Posterior cingulate gyrus (tissue), 11 donors: ENCODE results near the gene LHFPL2.
"Not testable (repeated sequence)": the region's sequence is repeated elsewhere in the genome, so short reads cannot be mapped to it uniquely, and the experiment has no call there.

ENCODE experiments used
- DNase-seq, 10 donors: peaks; one replicate each; pipeline versions ENCODE4 v3.0.0 to v3.0.0-alpha.2; 2020 to 2021; ENCODE audit warnings: mixed read lengths in 3 of 10
- intact Hi-C: fragments of 100-400 bp; cut with DNase I; formaldehyde crosslinking; loops from one replicate; pipeline ENCODE4 v1.15.1; 2023

LHFPL2 gene

GRCh38 chr5:78648359-78649210 is at the start of gene LHFPL2:
Gene LHFPL2, minus strand, starts transcription at chr5:78648772. Its CDS starts 138,559 bp downstream, at chr5:78510213.
- intact Hi-C loops: loop anchor here (10.0 kb wide), 1 partner anchor 104 kb away; no protein-coding TSS in a partner anchor
- peak; percentile 35 to 92 (median 50) for DNase-seq

GRCh38 chr5:78696637-78697036 is 48.1 kb upstream of the LHFPL2 start:
- intact Hi-C loops: no loop called here
- no peak for DNase-seq

GRCh38 chr5:78696052-78696451 is 47.5 kb upstream of the LHFPL2 start:
- intact Hi-C loops, DNase-seq: not testable (repeated sequence)

- DNase-seq: no peak
- intact Hi-C loops: no loop called here
Measured at GRCh38 chr5:78693339-78693738, 44.8 kb upstream of the LHFPL2 start.

- intact Hi-C loops: no loop called here
Measured at GRCh38 chr5:78691084-78691960, 42.8 kb upstream of the LHFPL2 start.

GRCh38 chr5:78690253-78690972 is 41.8 kb upstream of the LHFPL2 start:
- DNase-seq: no peak
- intact Hi-C loops: no loop called here

More at GRCh38 chr5:78691084-78691960, 42.8 kb upstream of the LHFPL2 start:
- no peak for DNase-seq

- intact Hi-C loops: no loop called here
- DNase-seq: peak in 1 of 10 donors; percentile 41
Measured at GRCh38 chr5:78689540-78690252, 41.1 kb upstream of the LHFPL2 start.

GRCh38 chr5:78687514-78687913 is 38.9 kb upstream of the LHFPL2 start:
- intact Hi-C loops, DNase-seq: not testable (repeated sequence)

GRCh38 chr5:78683905-78684304 is 35.3 kb upstream of the LHFPL2 start:
- intact Hi-C loops, DNase-seq: not testable (repeated sequence)

- no peak for DNase-seq
- intact Hi-C loops: no loop called here
Measured at GRCh38 chr5:78679905-78680304, 31.3 kb upstream of the LHFPL2 start.

- intact Hi-C loops: no loop called here
- peak in 1 of 10 donors; percentile 14 for DNase-seq
Measured at GRCh38 chr5:78677777-78678668, 29.5 kb upstream of the LHFPL2 start.

- intact Hi-C loops: no loop called here
- no peak for DNase-seq
Measured at GRCh38 chr5:78675956-78676730, 27.6 kb upstream of the LHFPL2 start.

- DNase-seq, intact Hi-C loops: not testable (repeated sequence)
Measured at GRCh38 chr5:78673827-78674226, 25.3 kb upstream of the LHFPL2 start.

- intact Hi-C loops: no loop called here
- DNase-seq: no peak
Measured at GRCh38 chr5:78672154-78672553, 23.6 kb upstream of the LHFPL2 start.

GRCh38 chr5:78671609-78672008 is 23.0 kb upstream of the LHFPL2 start:
- no peak for DNase-seq
- intact Hi-C loops: no loop called here

- intact Hi-C loops: no loop called here
- no peak for DNase-seq
Measured at GRCh38 chr5:78670701-78671269, 22.2 kb upstream of the LHFPL2 start.

- DNase-seq: no peak
- intact Hi-C loops: no loop called here
Measured at GRCh38 chr5:78669331-78669730, 20.8 kb upstream of the LHFPL2 start.
